Liver (tissue), 3 donors: ENCODE measurements around the gene ASB1.

Experiments used
- FOXA2 ChIP-seq: IDR thresholded peaks from 2 replicates; pipeline ENCODE4 v1.6.1; 2016; ENCODE audit warnings: antibody characterized with exemption
- JUND ChIP-seq, 2 donors: IDR thresholded peaks; 2 replicates each; pipeline ENCODE4 v1.6.1; 2016; ENCODE audit warnings: antibody characterized with exemption in 2 of 2
- RAD21 ChIP-seq, 2 donors: IDR thresholded peaks; 2 replicates each; pipeline ENCODE4 v1.6.1; 2016; ENCODE audit warnings: antibody characterized with exemption in 2 of 2, mild to moderate bottlenecking in 2 of 2
- RXRA ChIP-seq, 2 donors: IDR thresholded peaks; 2 replicates each; pipeline ENCODE4 v1.6.1; 2017 to 2018; ENCODE audit warnings: antibody characterized with exemption in 2 of 2, mild to moderate bottlenecking in 1 of 2
- SP1 ChIP-seq: IDR thresholded peaks from 2 replicates; pipeline ENCODE4 v1.6.1; 2018; ENCODE audit warnings: antibody characterized with exemption, mild to moderate bottlenecking
- YY1 ChIP-seq: IDR thresholded peaks from 2 replicates; pipeline ENCODE4 v1.6.1; 2016; ENCODE audit warnings: antibody characterized with exemption, mild to moderate bottlenecking
- ZBTB33 ChIP-seq: IDR thresholded peaks from 2 replicates; pipeline ENCODE4 v1.6.1; 2016; ENCODE audit warnings: antibody characterized with exemption
- TF ChIP-seq, protein P1 (sequence below): fragments of 150-350 bp; IDR thresholded peaks from 2 replicates; pipeline ENCODE4 v1.5.1; 2017; ENCODE audit warnings: improper control_type of control experiment, low read depth, low read length; ENCODE audit not compliant: missing input control
- donor health status: healthy.
- donor health status: healthy.

- TF ChIP-seq JUND (IDR thresholded peaks at IDR 0.05) (no peak), RAD21 (IDR thresholded peaks at IDR 0.05) (no peak), RXRA (IDR thresholded peaks at IDR 0.05) (no peak), YY1 (no peak), ZBTB33 (no peak), SP1 (no peak), FOXA2 (no peak)
- TF ChIP-seq, protein P1, sequence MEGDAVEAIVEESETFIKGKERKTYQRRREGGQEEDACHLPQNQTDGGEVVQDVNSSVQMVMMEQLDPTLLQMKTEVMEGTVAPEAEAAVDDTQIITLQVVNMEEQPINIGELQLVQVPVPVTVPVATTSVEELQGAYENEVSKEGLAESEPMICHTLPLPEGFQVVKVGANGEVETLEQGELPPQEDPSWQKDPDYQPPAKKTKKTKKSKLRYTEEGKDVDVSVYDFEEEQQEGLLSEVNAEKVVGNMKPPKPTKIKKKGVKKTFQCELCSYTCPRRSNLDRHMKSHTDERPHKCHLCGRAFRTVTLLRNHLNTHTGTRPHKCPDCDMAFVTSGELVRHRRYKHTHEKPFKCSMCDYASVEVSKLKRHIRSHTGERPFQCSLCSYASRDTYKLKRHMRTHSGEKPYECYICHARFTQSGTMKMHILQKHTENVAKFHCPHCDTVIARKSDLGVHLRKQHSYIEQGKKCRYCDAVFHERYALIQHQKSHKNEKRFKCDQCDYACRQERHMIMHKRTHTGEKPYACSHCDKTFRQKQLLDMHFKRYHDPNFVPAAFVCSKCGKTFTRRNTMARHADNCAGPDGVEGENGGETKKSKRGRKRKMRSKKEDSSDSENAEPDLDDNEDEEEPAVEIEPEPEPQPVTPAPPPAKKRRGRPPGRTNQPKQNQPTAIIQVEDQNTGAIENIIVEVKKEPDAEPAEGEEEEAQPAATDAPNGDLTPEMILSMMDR = no peak
These were observed 3.8 kb upstream of the ASB1 start for GRCh38 chr2:238422940-238423339.
